ENCODE data around the gene AURKAIP1. TPM values are rescaled to one million over a fixed set of nuclear protein-coding genes. Genes with fewer than 3 reads are reported as not detected.

The AURKAIP1 gene
- total RNA-seq, 1 donor from 2014 or later = 107 TPM

GRCh38 chr1:1341549-1342021 lies 33.4 kb downstream of the AURKAIP1 start:
- TF ChIP-seq CTCF (IDR thresholded peaks at IDR 0.05; ENCODE audit: unreplicated experiment) = no peak
- no peak overlapping the region for H3K27ac Mint-ChIP-seq
- no peaks in the 10 kb centered on the region for H3K9me3 Mint-ChIP-seq (ENCODE audit: low read depth)
- H3K27me3 Mint-ChIP-seq = no peaks in the 10 kb centered on the region
- no peak overlapping the region for H3K4me3 Mint-ChIP-seq (ENCODE audit: low read depth)
- H3K36me3 Mint-ChIP-seq (ENCODE audit: insufficient read depth) = peaks cover 9% of the 10 kb centered on the region
- H3K4me1 Mint-ChIP-seq (ENCODE audit: low read depth) = no peaks in the 10 kb centered on the region
- no peak for DNase-seq (ENCODE audit: low spot score, unreplicated experiment)

GRCh38 chr1:1340791-1341548 lies 34.0 kb downstream of the AURKAIP1 start:
- Mint-ChIP-seq H3K4me3 (ENCODE audit: low read depth) (no peak overlapping the region), H3K4me1 (ENCODE audit: low read depth) (no peaks in the 10 kb centered on the region), H3K27ac (no peak overlapping the region), H3K27me3 (no peaks in the 10 kb centered on the region), H3K36me3 (ENCODE audit: insufficient read depth) (peaks cover 9% of the 10 kb centered on the region), H3K9me3 (ENCODE audit: low read depth) (no peaks in the 10 kb centered on the region)
- DNase-seq (ENCODE audit: low spot score, unreplicated experiment) = no peak
- no peak for TF ChIP-seq CTCF (IDR thresholded peaks at IDR 0.05; ENCODE audit: unreplicated experiment)

DNA sequence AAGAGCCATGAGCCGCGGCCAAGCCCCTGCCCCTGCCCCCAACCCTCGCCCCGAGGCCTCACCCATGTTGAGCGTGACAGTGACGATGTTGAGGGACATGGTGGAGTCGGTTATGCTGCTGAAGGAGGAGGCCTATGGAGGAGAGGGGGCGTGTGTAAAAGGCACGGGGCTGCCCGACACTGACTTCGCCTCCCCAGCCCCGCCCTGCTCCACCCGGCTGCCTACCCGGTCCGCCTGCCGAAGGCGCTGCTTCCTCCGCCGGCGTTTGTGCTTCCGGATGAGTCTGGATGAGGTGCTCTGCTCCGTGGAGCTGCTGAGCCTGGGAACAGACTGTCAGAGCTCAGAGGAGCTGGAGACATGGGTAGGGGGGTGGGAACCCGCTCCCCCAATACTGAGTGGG lies 34.8 kb downstream of the AURKAIP1 start:
- H3K36me3 Mint-ChIP-seq (ENCODE audit: insufficient read depth) = peaks cover 9% of the 10 kb centered on the region
- DNase-seq (ENCODE audit: low spot score, unreplicated experiment) = no peak
- TF ChIP-seq CTCF (IDR thresholded peaks at IDR 0.05; ENCODE audit: unreplicated experiment) = no peak
- no peaks in the 10 kb centered on the region for H3K9me3 Mint-ChIP-seq (ENCODE audit: low read depth)
- no peak overlapping the region for H3K4me3 Mint-ChIP-seq (ENCODE audit: low read depth)
- no peak overlapping the region for H3K27ac Mint-ChIP-seq
- no peaks in the 10 kb centered on the region for H3K27me3 Mint-ChIP-seq
- H3K4me1 Mint-ChIP-seq (ENCODE audit: low read depth) = no peaks in the 10 kb centered on the region

DNA sequence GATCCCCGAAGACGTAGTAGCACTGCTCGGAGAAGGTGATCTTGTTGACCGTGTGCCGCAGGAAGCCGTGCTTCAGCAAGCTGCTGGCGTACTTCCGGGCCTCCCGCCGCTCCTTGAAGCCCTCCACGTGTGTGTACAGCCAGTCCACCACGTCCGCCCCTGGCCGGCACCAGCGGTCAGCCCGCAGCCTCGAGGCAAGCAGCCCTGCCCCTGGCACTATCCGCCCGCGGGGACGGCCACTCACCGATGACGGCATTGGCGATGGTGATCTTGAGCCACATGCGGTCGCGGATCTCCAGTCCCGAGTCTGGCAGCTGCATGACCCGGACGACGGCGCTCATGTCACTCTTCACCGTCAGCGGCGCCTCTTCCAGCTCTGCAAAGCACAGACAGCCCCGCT lies 36.7 kb downstream of the AURKAIP1 start:
- DNase-seq (ENCODE audit: low spot score, unreplicated experiment) = no peak
- no peak for TF ChIP-seq CTCF (IDR thresholded peaks at IDR 0.05; ENCODE audit: unreplicated experiment)
- peaks cover 9% of the 10 kb centered on the region for H3K36me3 Mint-ChIP-seq (ENCODE audit: insufficient read depth)
- H3K27ac Mint-ChIP-seq = no peak overlapping the region
- H3K4me3 Mint-ChIP-seq (ENCODE audit: low read depth) = no peak overlapping the region
- H3K4me1 Mint-ChIP-seq (ENCODE audit: low read depth) = no peaks in the 10 kb centered on the region
- H3K27me3 Mint-ChIP-seq = no peaks in the 10 kb centered on the region
- no peaks in the 10 kb centered on the region for H3K9me3 Mint-ChIP-seq (ENCODE audit: low read depth)

DNA sequence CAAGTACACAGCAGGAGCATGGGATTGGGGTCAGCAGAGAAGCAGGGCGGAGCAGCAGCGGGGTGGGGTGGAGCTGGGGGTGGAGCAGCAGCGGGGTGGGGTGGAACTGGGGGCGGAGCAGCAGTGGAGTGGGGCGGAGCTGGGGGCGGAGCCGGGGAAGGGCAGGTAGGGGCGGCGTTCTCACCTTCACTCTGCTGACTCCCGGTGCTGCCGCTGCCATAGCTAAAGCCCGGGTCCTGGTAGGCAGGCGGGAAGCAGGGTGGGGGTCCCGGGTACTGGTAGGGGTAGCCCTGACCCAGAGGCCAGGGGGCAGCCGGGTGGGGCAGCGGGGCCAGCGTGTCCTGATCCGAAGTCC lies 37.2 kb downstream of the AURKAIP1 start:
- Mint-ChIP-seq H3K4me1 (ENCODE audit: low read depth) (no peaks in the 10 kb centered on the region), H3K4me3 (ENCODE audit: low read depth) (no peak overlapping the region), H3K9me3 (ENCODE audit: low read depth) (no peaks in the 10 kb centered on the region), H3K27me3 (no peaks in the 10 kb centered on the region), H3K36me3 (ENCODE audit: insufficient read depth) (peaks cover 9% of the 10 kb centered on the region), H3K27ac (no peak overlapping the region)
- DNase-seq (ENCODE audit: low spot score, unreplicated experiment) = no peak
- no peak for TF ChIP-seq CTCF (IDR thresholded peaks at IDR 0.05; ENCODE audit: unreplicated experiment)
